Smooth muscle cell (in vitro differentiated cells): Measurements from ENCODE around the gene ODAPH. TPM values are rescaled to one million over a fixed set of nuclear protein-coding genes. Genes with fewer than 3 reads are reported as not detected.
A peak's percentile ranks its signal among the peaks of the same experiment; 100 is the strongest.

Experiments
- DNase-seq: peaks from one replicate; lab custom pipeline; 2025; ENCODE audit not compliant: unreplicated experiment; lab: John Stamatoyannopoulos, UW
- H2AFZ ChIP-seq: fragments of 200-600 bp; sonication (generic); 2 replicates; pipeline ENCODE4 v1.6.0; 2016; ENCODE audit warnings: antibody characterized with exemption, low read depth, mild to moderate bottlenecking
- H3F3A ChIP-seq: fragments of 200-600 bp; sonication (generic); 2 replicates; pipeline ENCODE4 v1.6.0; 2017; ENCODE audit warnings: antibody characterized with exemption, low read depth
- H3K27ac ChIP-seq: fragments of 200-600 bp; sonication (generic); 2 replicates; pipeline ENCODE4 v1.5.1; 2016; ENCODE audit warnings: low read depth, mild to moderate bottlenecking
- H3K27me3 ChIP-seq: fragments of 200-600 bp; sonication (generic); 2 replicates; pipeline ENCODE4 v1.6.1; 2016; ENCODE audit warnings: low read depth, mild to moderate bottlenecking
- H3K36me3 ChIP-seq: fragments of 200-600 bp; sonication (generic); 2 replicates; pipeline ENCODE4 v1.5.1; 2016; ENCODE audit warnings: low read depth
- H3K4me1 ChIP-seq: fragments of 200-600 bp; sonication (generic); 2 replicates; pipeline ENCODE4 v1.5.1; 2016; ENCODE audit warnings: low read depth
- H3K4me2 ChIP-seq: fragments of 200-600 bp; sonication (generic); 2 replicates; pipeline ENCODE4 v1.6.0; 2016; ENCODE audit warnings: mild to moderate bottlenecking
- H3K4me3 ChIP-seq: fragments of 200-600 bp; sonication (generic); 2 replicates; pipeline ENCODE4 v1.5.1; 2016; ENCODE audit warnings: mild to moderate bottlenecking
- H3K79me2 ChIP-seq: fragments of 200-600 bp; sonication (generic); 2 replicates; pipeline ENCODE4 v1.6.0; 2016; ENCODE audit warnings: low read depth, mild to moderate bottlenecking
- H3K9ac ChIP-seq: fragments of 200-600 bp; sonication (generic); 2 replicates; pipeline ENCODE4 v1.6.0; 2016; ENCODE audit warnings: low read depth
- H3K9me3 ChIP-seq: fragments of 200-600 bp; sonication (generic); replicated peaks from 2 replicates; pipeline ENCODE4 v1.5.1; 2016; ENCODE audit warnings: low read depth
- H4K20me1 ChIP-seq: fragments of 200-600 bp; sonication (generic); 2 replicates; pipeline ENCODE4 v1.6.0; 2016; ENCODE audit warnings: low read depth
- WGBS: methylation state at CpG from one replicate; pipeline ENCODE4 v1.1.7; 2016; ENCODE audit warnings: low lambda C conversion rate; 5-methylcytosine and 5-hydroxymethylcytosine counted together
- polyA plus RNA-seq: library from polyadenylated mRNA; unstranded; fragments of >200 nt; fragmentation: Nextera tagmentation; extraction: Ambion mirVana; gene quantifications from 2 replicates; pipeline ENCODE4 v1.2.1, GENCODE V29; 2016
- total RNA-seq: library from RNA; depleted of rRNA; stranded (reverse); fragments of >200 nt; gene quantifications from 2 replicates; pipeline ENCODE4 v1.2.3, GENCODE V29; 2014
- TF ChIP-seq, protein P1 (sequence below): fragments of 200-600 bp; sonication (generic); IDR thresholded peaks from 2 replicates; pipeline ENCODE4 v1.5.1; 2017; ENCODE audit warnings: borderline replicate concordance, mild to moderate bottlenecking, antibody characterized with exemption; ENCODE audit not compliant: insufficient read depth, poor library complexity, severe bottlenecking

Gene ODAPH
- total and polyA plus RNA-seq, 2 experiments from 2014 or later: 165 to 193 TPM

DNA sequence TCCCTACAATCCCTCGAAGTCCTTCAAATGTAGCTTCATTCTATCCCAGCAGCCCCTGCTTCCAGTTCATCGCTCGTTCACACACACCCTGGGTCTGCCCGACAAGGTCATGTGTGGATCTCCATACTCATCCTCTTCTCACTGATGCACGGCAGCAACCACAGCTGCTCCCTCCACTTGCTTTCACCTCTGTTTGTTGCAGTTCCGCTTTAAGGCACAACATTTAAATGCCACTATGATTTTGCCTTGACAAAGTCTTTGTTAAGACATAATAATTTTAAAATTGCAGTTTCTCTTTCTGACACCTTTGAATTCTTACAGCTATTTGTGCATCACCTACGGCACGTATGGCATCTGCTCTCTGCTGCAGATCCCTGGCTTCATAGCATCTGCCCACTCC lies 1.8 kb downstream of the ODAPH start:
- Histone ChIP-seq H3K4me1 (no peaks in the 10 kb centered on the region), H3K9me3 (no peaks in the 10 kb centered on the region), H3K4me2 (peak overlapping the region; percentile 29), H4K20me1 (no peaks in the 10 kb centered on the region), H3K36me3 (no peaks in the 10 kb centered on the region), H3K4me3 (peak overlapping the region; percentile 5), H2AFZ (no peak overlapping the region), H3K27ac (no peak overlapping the region), H3K79me2 (no peaks in the 10 kb centered on the region), H3K9ac (no peak overlapping the region), H3K27me3 (no peaks in the 10 kb centered on the region), H3F3A (peaks cover 9% of the 10 kb centered on the region)
- TF ChIP-seq, protein P1, sequence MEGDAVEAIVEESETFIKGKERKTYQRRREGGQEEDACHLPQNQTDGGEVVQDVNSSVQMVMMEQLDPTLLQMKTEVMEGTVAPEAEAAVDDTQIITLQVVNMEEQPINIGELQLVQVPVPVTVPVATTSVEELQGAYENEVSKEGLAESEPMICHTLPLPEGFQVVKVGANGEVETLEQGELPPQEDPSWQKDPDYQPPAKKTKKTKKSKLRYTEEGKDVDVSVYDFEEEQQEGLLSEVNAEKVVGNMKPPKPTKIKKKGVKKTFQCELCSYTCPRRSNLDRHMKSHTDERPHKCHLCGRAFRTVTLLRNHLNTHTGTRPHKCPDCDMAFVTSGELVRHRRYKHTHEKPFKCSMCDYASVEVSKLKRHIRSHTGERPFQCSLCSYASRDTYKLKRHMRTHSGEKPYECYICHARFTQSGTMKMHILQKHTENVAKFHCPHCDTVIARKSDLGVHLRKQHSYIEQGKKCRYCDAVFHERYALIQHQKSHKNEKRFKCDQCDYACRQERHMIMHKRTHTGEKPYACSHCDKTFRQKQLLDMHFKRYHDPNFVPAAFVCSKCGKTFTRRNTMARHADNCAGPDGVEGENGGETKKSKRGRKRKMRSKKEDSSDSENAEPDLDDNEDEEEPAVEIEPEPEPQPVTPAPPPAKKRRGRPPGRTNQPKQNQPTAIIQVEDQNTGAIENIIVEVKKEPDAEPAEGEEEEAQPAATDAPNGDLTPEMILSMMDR: no peak
- no peak for DNase-seq
- 90% methylated on average over 8 of the region's 8 CpGs for WGBS

DNA sequence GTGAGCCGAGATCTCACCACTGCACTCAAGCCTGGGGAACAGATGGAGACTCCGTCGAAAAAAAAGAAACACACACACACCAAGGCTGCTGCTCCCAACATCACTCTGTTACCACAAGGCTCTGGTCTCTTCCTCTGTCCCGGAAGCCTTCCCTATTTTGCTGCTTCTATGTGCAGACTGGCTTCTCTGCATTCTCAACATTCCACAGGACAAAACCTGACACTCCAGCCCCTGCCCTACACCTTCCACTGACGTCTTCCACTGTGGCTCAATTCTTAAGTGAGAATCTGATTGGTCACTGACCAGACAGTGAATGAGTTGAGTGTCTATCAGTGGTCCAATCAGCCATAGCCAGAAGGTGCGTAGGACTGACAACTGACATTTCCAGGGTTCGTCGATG lies 5.9 kb downstream of the ODAPH start:
- Histone ChIP-seq H3K9me3 (no peaks in the 10 kb centered on the region), H3K4me1 (no peaks in the 10 kb centered on the region), H3K79me2 (no peaks in the 10 kb centered on the region), H3K4me2 (no peak overlapping the region), H4K20me1 (no peaks in the 10 kb centered on the region), H2AFZ (no peak overlapping the region), H3K36me3 (no peaks in the 10 kb centered on the region), H3K9ac (no peak overlapping the region), H3K27me3 (no peaks in the 10 kb centered on the region), H3K27ac (peak overlapping the region; percentile 40), H3K4me3 (no peak overlapping the region), H3F3A (no peaks in the 10 kb centered on the region)
- no peak for DNase-seq
- WGBS: 55% methylated on average over 8 of the region's 8 CpGs
- TF ChIP-seq, protein P1: no peak

DNA sequence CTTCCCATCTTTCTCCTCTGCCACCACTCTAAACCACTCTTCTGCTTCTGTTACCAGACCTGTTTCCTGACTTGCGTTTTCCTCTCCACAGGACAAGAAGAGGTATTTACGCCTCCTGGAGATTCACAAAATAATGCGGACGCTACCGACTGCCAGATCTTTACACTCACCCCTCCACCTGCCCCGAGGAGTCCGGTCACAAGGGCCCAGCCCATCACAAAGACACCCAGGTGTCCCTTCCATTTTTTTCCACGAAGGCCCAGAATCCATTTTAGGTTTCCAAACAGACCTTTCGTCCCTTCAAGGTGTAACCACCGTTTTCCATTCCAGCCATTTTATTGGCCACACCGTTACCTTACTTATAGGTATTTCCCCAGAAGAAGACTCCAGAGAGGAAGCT lies 8.2 kb downstream of the ODAPH start:
- TF ChIP-seq, protein P1: no peak
- no peak for DNase-seq
- Histone ChIP-seq H3F3A (no peaks in the 10 kb centered on the region), H3K27me3 (no peaks in the 10 kb centered on the region), H3K4me3 (no peak overlapping the region), H3K79me2 (no peaks in the 10 kb centered on the region), H3K9me3 (no peaks in the 10 kb centered on the region), H3K36me3 (no peaks in the 10 kb centered on the region), H3K4me2 (no peak overlapping the region), H3K27ac (no peak overlapping the region), H4K20me1 (no peaks in the 10 kb centered on the region), H2AFZ (no peak overlapping the region), H3K9ac (no peak overlapping the region), H3K4me1 (no peaks in the 10 kb centered on the region)
- WGBS: 91% methylated on average over 11 of the region's 11 CpGs

DNA sequence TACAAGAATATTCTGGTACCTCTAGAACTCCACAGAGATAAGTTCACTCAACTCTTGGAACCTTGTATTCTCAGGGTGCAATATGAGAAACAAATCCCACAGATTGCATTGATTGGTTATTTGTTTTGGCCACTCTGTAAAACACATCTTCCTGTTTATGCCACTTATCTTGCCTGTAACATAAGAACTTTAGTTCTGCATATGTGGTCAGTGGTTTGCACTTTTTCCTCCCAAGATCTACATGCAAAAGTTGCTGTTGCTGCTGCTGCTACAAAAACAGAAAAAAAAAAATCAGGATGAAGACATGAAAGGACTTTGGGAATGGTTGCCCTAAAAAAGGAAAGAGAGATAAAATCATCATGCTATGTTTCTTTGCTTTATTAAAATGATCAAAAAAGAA lies 9.6 kb downstream of the ODAPH start:
- no peak for DNase-seq
- Histone ChIP-seq H2AFZ (no peak overlapping the region), H4K20me1 (no peaks in the 10 kb centered on the region), H3K9me3 (no peaks in the 10 kb centered on the region), H3K4me3 (no peak overlapping the region), H3K27ac (no peak overlapping the region), H3K4me2 (no peak overlapping the region), H3K4me1 (no peaks in the 10 kb centered on the region), H3K27me3 (no peaks in the 10 kb centered on the region), H3K79me2 (no peaks in the 10 kb centered on the region), H3K9ac (no peak overlapping the region), H3F3A (no peaks in the 10 kb centered on the region), H3K36me3 (no peaks in the 10 kb centered on the region)
- TF ChIP-seq, protein P1: no peak
